WTC11 (cell line): Measurements from ENCODE around the gene CTDNEP1. TPM values are rescaled to one million over a fixed set of nuclear protein-coding genes. Genes with fewer than 3 reads are reported as not detected.
A peak's percentile ranks its signal among the peaks of the same experiment; 100 is the strongest.

Source experiments
- ATAC-seq: fragments of 200-7000 bp; cut with Tn5 transposase; 2 replicates; pipeline ENCODE4 v1.10.0; 2021; ENCODE audit warnings: mild to moderate bottlenecking, moderate library complexity
- CTCF ChIA-PET: fragments of 300-600 bp; sonication (Branson Sonifier 250); formaldehyde crosslinking; loops from one replicate; lab custom pipeline; 2021; ENCODE audit warnings: antibody characterized with exemption; lab: Charles Lee
- POLR2A ChIA-PET: fragments of 350-600 bp; sonication (Branson Sonifier 250); formaldehyde crosslinking; loops from one replicate; lab custom pipeline; 2021; ENCODE audit warnings: antibody characterized with exemption; lab: Charles Lee
- DNase-seq: peaks from one replicate; pipeline ENCODE4 v3.0.0; 2021; ENCODE audit warnings: low spot score
- H3K27ac Mint-ChIP-seq: 2 replicates; pipeline ENCODE4 v1.8.0; 2021; ENCODE audit warnings: mixed read lengths
- H3K27me3 Mint-ChIP-seq: 2 replicates; pipeline ENCODE4 v1.8.0; 2021; ENCODE audit warnings: low read depth, mild to moderate bottlenecking, moderate library complexity, mixed read lengths
- H3K36me3 Mint-ChIP-seq: 2 replicates; pipeline ENCODE4 v1.8.0; 2021; ENCODE audit warnings: mixed read lengths
- H3K4me1 Mint-ChIP-seq: 2 replicates; pipeline ENCODE4 v1.8.0; 2022; ENCODE audit warnings: mixed read lengths
- H3K4me3 Mint-ChIP-seq: 2 replicates; pipeline ENCODE4 v1.8.0; 2021; ENCODE audit warnings: mild to moderate bottlenecking, moderate library complexity, mixed read lengths
- H3K9me3 Mint-ChIP-seq: 2 replicates; pipeline ENCODE4 v1.8.0; 2021; ENCODE audit warnings: mixed read lengths
- ATF1 ChIP-seq: sonication (generic); formaldehyde crosslinking; IDR thresholded peaks from 2 replicates; pipeline ENCODE4 v1.8.1; 2023; ENCODE audit warnings: mild to moderate bottlenecking, moderate library complexity, missing genetic modification reagents
- ATF3 ChIP-seq: sonication (generic); formaldehyde crosslinking; conservative IDR thresholded peaks from 2 replicates; pipeline ENCODE4 v1.8.1; 2022; ENCODE audit warnings: mild to moderate bottlenecking, missing genetic modification reagents
- ERG ChIP-seq: fragments of 250-450 bp; sonication (Bioruptor Pico); IDR thresholded peaks from 2 replicates; pipeline ENCODE4 v1.8.0; 2021; ENCODE audit warnings: mild to moderate bottlenecking
- ETV6 ChIP-seq: sonication (generic); formaldehyde crosslinking; IDR thresholded peaks from 2 replicates; pipeline ENCODE4 v1.8.1; 2022; ENCODE audit warnings: mild to moderate bottlenecking, missing genetic modification reagents
- FOXP4 ChIP-seq: sonication (generic); formaldehyde crosslinking; IDR thresholded peaks from 2 replicates; pipeline ENCODE4 v1.8.0; 2022; ENCODE audit warnings: mild to moderate bottlenecking, missing genetic modification reagents
- HMGA2 ChIP-seq: fragments of 250-450 bp; sonication (Bioruptor Pico); IDR thresholded peaks from 2 replicates; pipeline ENCODE4 v1.4.0; 2021; ENCODE audit warnings: mild to moderate bottlenecking, moderate library complexity
- JUN ChIP-seq: sonication (generic); formaldehyde crosslinking; IDR thresholded peaks from 2 replicates; pipeline ENCODE4 v1.8.0; 2023; ENCODE audit warnings: mild to moderate bottlenecking, missing genetic modification reagents
- KAT7 ChIP-seq: sonication (generic); formaldehyde crosslinking; IDR thresholded peaks from 2 replicates; pipeline ENCODE4 v1.8.1; 2023; ENCODE audit warnings: missing genetic modification reagents, mild to moderate bottlenecking, borderline replicate concordance
- NFYB ChIP-seq: sonication (generic); formaldehyde crosslinking; conservative IDR thresholded peaks from 2 replicates; pipeline ENCODE4 v1.8.0; 2022; ENCODE audit warnings: low read depth, missing genetic modification reagents
- NR3C1 ChIP-seq: sonication (generic); formaldehyde crosslinking; conservative IDR thresholded peaks from 2 replicates; pipeline ENCODE4 v1.8.1; 2023; ENCODE audit warnings: low read depth, mild to moderate bottlenecking, missing genetic modification reagents
- STAT6 ChIP-seq: sonication (generic); formaldehyde crosslinking; conservative IDR thresholded peaks from 2 replicates; pipeline ENCODE4 v1.8.1; 2023; ENCODE audit warnings: mild to moderate bottlenecking, low read depth, missing genetic modification reagents, moderate library complexity
- USF1 ChIP-seq: sonication (generic); formaldehyde crosslinking; IDR thresholded peaks from 2 replicates; pipeline ENCODE4 v1.8.0; 2022; ENCODE audit warnings: mild to moderate bottlenecking, missing genetic modification reagents
- ZBTB21 ChIP-seq: sonication (generic); formaldehyde crosslinking; IDR thresholded peaks from 2 replicates; pipeline ENCODE4 v1.8.1; 2023; ENCODE audit warnings: mild to moderate bottlenecking, missing genetic modification reagents, borderline replicate concordance
- ZBTB43 ChIP-seq: sonication (generic); formaldehyde crosslinking; IDR thresholded peaks from 2 replicates; pipeline ENCODE4 v1.8.1; 2023; ENCODE audit warnings: mild to moderate bottlenecking, missing genetic modification reagents
- ZMAT4 ChIP-seq: fragments of 250-450 bp; sonication (Bioruptor Pico); IDR thresholded peaks from 2 replicates; pipeline ENCODE4 v1.9.0; 2021; ENCODE audit warnings: mild to moderate bottlenecking
- ZNF121 ChIP-seq: sonication (generic); formaldehyde crosslinking; IDR thresholded peaks from 2 replicates; pipeline ENCODE4 v1.8.0; 2023; ENCODE audit warnings: missing genetic modification reagents
- ZNF219 ChIP-seq: sonication (generic); formaldehyde crosslinking; IDR thresholded peaks from 2 replicates; pipeline ENCODE4 v1.8.0; 2023; ENCODE audit warnings: missing genetic modification reagents, mild to moderate bottlenecking, borderline replicate concordance
- ZNF396 ChIP-seq: fragments of 250-450 bp; sonication (Bioruptor Pico); IDR thresholded peaks from 2 replicates; pipeline ENCODE4 v1.8.0; 2021; ENCODE audit warnings: mild to moderate bottlenecking, moderate library complexity, borderline replicate concordance
- ZNF416 ChIP-seq: fragments of 250-450 bp; sonication (Bioruptor Pico); IDR thresholded peaks from 2 replicates; pipeline ENCODE4 v1.9.0; 2021; ENCODE audit warnings: mild to moderate bottlenecking, inconsistent platforms
- ZNF532 ChIP-seq: fragments of 250-450 bp; sonication (Bioruptor Pico); IDR thresholded peaks from 2 replicates; pipeline ENCODE4 v1.9.0; 2021; ENCODE audit warnings: mild to moderate bottlenecking, borderline replicate concordance
- ZSCAN18 ChIP-seq: fragments of 250-450 bp; sonication (Bioruptor Pico); IDR thresholded peaks from 2 replicates; pipeline ENCODE4 v2.1.2; 2022; ENCODE audit warnings: mild to moderate bottlenecking, moderate library complexity
- total RNA-seq: library from RNA; stranded (reverse); gene quantifications from 3 replicates; pipeline ENCODE4 v1.2.3, GENCODE V29; 2021

Gene CTDNEP1
- total RNA-seq, 1 experiment from 2014 or later: 127 TPM

GRCh38 chr17:7249830-7250229, 1.7 kb downstream of the CTDNEP1 start (continued):
- TF ChIP-seq ZNF532 (CRISPR knock-in tag) (no peak), ZNF396 (no peak), ATF1 (CRISPR knock-in tag) (no peak), USF1 (CRISPR knock-in tag) (no peak), FOXP4 (CRISPR knock-in tag) (no peak), ETV6 (CRISPR knock-in tag) (no peak)

GRCh38 chr17:7249214-7249613, 2.3 kb downstream of the CTDNEP1 start:
- Mint-ChIP-seq H3K36me3 (peaks cover 32% of the 10 kb centered on the region), H3K4me1 (peaks cover 34% of the 10 kb centered on the region), H3K4me3 (peak overlapping the region; percentile 92), H3K9me3 (no peaks in the 10 kb centered on the region), H3K27me3 (no peaks in the 10 kb centered on the region), H3K27ac (peak overlapping the region; percentile 28; the same call in 1 of the 2 replicates)
- ATAC-seq (no peak), DNase-seq (no peak)
- ChIA-PET POLR2A (no interaction called here), CTCF (interaction anchor here (0.8 to 1.6 kb wide), 3 partner anchors 12 to 47 kb away, joined by 3 to 4 read pairs (median 4); no protein-coding TSS in a partner anchor)
- TF ChIP-seq KAT7 (CRISPR knock-in tag) (no peak), ZNF121 (CRISPR knock-in tag) (no peak), ZNF219 (CRISPR knock-in tag) (no peak), USF1 (CRISPR knock-in tag) (no peak), ZMAT4 (CRISPR knock-in tag) (no peak), HMGA2 (no peak), ZBTB43 (CRISPR knock-in tag) (no peak), ZNF416 (CRISPR knock-in tag) (no peak), NR3C1 (CRISPR knock-in tag) (no peak), ATF3 (CRISPR knock-in tag) (no peak), STAT6 (no peak), ERG (CRISPR knock-in tag) (no peak), ZSCAN18 (CRISPR knock-in tag) (no peak), NFYB (no peak), JUN (CRISPR knock-in tag) (no peak), ZBTB21 (CRISPR knock-in tag) (no peak)
